ENCODE data around the gene C3orf70.

DNA sequence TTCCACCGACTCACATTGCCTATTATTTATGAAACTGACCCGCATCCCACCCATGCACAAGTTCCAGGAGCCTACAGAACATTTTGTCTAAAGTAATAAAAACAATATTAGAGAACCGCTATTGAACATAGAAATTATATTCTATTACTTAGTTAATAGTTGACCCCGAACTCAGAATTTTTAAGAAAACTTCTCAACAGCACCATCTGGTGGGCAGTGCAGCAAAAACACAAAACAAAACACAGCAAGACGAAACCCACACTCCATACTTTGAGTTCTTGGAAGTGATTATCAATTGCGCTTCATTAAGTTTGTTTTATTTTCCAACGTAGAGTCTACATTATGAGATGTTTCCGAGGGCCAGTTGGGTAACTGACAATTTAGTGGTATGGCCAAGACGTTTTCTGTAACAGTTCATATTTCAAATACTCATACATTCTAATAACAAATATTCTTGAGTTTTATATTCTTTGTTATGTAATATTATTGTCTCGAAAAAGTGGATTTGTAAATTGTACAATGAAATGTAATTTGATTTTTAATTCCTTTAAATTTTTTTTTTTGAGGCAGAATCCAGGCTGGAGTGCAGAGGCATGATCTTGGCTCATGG is 24.0 kb upstream of the C3orf70 start:
- TF ChIP-seq, protein P1, sequence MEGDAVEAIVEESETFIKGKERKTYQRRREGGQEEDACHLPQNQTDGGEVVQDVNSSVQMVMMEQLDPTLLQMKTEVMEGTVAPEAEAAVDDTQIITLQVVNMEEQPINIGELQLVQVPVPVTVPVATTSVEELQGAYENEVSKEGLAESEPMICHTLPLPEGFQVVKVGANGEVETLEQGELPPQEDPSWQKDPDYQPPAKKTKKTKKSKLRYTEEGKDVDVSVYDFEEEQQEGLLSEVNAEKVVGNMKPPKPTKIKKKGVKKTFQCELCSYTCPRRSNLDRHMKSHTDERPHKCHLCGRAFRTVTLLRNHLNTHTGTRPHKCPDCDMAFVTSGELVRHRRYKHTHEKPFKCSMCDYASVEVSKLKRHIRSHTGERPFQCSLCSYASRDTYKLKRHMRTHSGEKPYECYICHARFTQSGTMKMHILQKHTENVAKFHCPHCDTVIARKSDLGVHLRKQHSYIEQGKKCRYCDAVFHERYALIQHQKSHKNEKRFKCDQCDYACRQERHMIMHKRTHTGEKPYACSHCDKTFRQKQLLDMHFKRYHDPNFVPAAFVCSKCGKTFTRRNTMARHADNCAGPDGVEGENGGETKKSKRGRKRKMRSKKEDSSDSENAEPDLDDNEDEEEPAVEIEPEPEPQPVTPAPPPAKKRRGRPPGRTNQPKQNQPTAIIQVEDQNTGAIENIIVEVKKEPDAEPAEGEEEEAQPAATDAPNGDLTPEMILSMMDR (IDR thresholded peaks at IDR 0.05; ENCODE audit: control extremely low read depth in 1 of 3, insufficient read depth in 1 of 3, low read depth in 1 of 3, low read length in 3 of 3), result peak in 2 of 3 experiments; percentile 58 to 68; a peak in 3 of 4 replicates
- no peak for TF ChIP-seq EP300 (IDR thresholded peaks at IDR 0.05; ENCODE audit: borderline replicate concordance in 1 of 2, low read depth in 2 of 2, low read length in 2 of 2)
- no peak for TF ChIP-seq POLR2AphosphoS5 (IDR thresholded peaks at IDR 0.05; ENCODE audit: low read depth, low read length)
- no peak for TF ChIP-seq TBP (IDR thresholded peaks at IDR 0.05; ENCODE audit: low read depth, low read length)
- no peak for TF ChIP-seq FOSL1 (IDR thresholded peaks at IDR 0.05; ENCODE audit: insufficient read depth, low read depth, low read length)
- TF ChIP-seq SIN3A (conservative IDR thresholded peaks at IDR 0.05 in 1 of 2, IDR thresholded peaks at IDR 0.05 in 1 of 2; ENCODE audit: low read depth in 1 of 2, low read length in 2 of 2), result no peak
